ENCODE data around the gene FABP1.

FABP1 gene

GRCh38 chr2:88114889-88115288 lies 13.0 kb downstream of the FABP1 start:
- DNase-seq (ENCODE audit: low read depth): no peak

DNA sequence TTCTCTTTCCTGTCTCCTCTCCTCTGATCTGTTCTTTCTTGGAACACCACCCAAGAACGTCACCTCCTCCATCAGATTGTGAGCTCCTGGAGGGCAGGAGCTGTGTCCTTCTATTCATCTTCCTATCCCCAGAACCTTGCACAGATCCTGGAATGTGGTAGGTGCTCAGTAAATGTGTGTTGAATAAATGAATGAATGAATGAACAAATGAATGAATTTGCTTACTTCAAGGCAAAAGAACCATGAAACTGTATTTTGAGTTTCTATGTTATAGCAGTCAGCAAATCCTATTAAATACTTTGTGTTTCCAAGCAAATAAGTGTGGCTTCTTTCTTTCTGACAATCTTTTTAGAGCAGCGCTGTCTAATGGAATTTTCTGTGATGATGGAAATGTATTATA lies 14.8 kb downstream of the FABP1 start:
- no peak for DNase-seq (ENCODE audit: low read depth)

- no peak for DNase-seq (ENCODE audit: low read depth)
These were observed 17.0 kb downstream of the FABP1 start for GRCh38 chr2:88110830-88111229.

DNA sequence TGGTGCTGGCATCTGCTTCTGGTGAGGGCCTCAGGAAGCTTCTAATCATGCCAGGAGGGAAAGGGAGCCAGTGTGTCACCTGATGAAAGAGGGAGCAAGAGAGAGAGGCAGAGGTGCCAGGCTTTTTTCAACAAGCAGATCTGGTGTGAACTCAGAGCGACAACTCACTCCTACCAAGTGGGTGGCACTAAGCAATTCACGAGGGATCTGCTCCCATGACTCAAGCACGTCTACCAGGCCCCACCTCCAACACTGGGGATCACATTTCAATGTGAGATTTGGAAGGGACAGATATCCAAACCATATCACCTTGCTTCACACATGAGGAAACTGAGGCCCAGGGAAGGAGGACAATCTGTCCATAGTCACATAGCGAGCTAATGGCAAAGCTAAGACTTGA lies 19.1 kb downstream of the FABP1 start:
- DNase-seq (ENCODE audit: low read depth): no peak

DNA sequence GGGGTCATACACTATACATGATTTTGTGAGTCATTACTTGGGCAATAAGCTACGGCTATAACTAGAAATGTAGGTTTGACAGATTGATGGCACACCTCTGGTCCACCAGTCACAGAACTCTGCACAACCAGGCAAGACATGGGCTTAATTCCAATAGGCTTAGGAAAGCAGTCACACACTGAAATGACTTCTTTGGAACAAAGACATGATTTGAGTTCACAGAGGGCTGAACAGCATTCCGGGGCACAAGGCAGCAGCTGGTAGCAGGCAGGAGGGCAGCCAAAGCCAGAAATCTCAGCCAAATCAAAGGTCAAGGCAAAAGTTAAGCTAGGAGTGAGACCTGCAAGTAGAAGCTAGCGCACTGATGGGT lies 27.4 kb downstream of the FABP1 start:
- no peak for DNase-seq (ENCODE audit: low read depth)

DNA sequence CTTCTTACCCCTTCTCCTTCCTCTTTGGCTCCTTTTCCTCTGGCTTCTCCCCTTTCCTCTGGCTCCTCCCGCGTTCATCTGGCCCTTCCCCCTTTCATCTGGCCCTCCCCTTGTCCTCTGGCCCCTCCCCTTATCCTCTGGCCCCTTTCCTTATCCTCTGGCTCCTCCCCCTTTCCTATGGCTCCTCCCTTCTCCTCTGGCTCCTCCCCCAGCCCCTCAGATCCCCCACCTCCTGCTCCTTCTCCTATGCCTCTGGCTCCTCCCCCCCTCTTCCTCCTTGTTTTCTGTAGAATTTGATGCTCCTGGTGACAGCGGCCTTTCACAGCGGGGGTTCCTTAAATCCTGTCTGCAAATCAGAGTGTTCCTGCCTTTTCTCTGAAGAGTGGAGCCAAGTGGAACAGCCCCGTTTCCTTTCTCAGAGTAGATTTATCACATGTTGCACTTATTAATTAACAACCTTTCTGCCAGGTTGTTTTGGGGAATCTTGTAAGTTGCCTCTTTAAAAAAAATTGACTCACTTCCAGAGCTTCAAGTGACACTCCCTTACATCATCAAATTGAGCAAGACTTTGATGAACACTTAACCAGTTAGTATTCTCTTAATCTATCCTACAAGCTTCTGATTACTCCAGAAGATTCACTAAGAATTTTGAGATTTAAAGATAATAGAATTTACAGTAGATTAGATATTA lies 27.9 kb downstream of the FABP1 start:
- no peak for DNase-seq (ENCODE audit: low read depth)

- no peak for DNase-seq (ENCODE audit: low read depth)
These were observed 29.3 kb downstream of the FABP1 start for GRCh38 chr2:88098558-88098900.

GRCh38 chr2:88097891-88098557 lies 29.8 kb downstream of the FABP1 start:
- no peak for DNase-seq (ENCODE audit: low read depth)

- DNase-seq (ENCODE audit: low read depth): no peak
These were observed 30.7 kb downstream of the FABP1 start for GRCh38 chr2:88097192-88097591.

DNA sequence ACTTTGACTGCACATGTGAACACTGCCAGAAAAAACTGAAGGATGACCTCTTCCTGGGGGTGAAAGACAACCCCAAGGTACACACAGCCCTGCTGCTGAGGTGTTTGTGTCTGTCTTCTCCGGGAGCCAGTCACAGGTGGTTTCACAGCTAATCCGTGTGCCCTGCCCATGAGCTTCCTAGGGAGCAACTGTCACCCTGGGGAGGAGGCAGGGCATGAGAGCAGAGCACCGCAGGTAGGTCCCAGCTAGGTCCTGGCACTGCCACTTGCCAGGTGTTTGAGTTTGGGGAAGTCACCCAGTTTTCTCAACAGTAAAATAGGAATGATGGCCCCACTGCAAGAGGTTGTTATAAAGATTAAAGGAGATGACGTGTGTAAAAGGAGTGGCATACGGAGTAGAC lies 31.2 kb downstream of the FABP1 start:
- DNase-seq (ENCODE audit: low read depth): no peak

DNA sequence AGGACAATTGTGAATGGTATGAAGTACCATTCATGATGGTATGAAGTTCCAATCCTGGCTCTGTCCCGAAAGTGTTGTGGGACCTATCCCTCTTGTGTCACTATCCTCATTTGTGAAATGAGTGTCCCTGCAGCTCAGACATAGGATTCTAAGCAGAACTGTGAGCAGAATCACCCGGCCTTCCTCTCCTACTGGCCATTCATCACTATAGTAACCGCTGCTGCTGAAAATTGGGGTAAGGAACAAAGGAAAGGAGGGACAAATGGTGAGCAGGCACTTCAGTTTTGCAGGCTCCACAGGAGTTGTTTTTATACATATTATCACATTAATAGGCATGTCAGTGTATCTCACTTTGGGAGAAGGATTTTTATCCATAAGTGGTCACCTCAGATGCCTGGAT lies 32.8 kb downstream of the FABP1 start:
- DNase-seq (ENCODE audit: low read depth): no peak

DNA sequence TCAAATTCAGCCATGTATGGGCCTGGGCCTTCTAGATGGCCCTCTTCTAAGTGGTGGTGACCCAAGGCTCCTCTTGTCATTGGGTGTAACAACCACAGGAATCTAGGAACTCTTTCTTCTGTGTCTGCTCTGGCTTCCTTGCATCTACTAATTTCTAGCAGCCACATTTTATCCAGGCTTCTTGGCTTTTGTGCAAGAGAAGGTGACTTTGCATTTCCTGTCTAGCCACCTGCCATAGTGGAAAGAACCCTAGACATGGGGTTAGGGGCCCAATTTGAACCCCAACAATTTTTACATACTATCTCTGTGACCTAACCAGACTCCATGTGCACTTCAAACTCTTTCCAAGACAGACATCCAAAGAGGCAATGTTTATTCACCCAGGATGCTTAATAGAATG lies 35.1 kb downstream of the FABP1 start:
- DNase-seq (ENCODE audit: low read depth): no peak

- no peak for DNase-seq (ENCODE audit: low read depth)
These were observed 35.9 kb downstream of the FABP1 start for GRCh38 chr2:88091943-88092342.

DNA sequence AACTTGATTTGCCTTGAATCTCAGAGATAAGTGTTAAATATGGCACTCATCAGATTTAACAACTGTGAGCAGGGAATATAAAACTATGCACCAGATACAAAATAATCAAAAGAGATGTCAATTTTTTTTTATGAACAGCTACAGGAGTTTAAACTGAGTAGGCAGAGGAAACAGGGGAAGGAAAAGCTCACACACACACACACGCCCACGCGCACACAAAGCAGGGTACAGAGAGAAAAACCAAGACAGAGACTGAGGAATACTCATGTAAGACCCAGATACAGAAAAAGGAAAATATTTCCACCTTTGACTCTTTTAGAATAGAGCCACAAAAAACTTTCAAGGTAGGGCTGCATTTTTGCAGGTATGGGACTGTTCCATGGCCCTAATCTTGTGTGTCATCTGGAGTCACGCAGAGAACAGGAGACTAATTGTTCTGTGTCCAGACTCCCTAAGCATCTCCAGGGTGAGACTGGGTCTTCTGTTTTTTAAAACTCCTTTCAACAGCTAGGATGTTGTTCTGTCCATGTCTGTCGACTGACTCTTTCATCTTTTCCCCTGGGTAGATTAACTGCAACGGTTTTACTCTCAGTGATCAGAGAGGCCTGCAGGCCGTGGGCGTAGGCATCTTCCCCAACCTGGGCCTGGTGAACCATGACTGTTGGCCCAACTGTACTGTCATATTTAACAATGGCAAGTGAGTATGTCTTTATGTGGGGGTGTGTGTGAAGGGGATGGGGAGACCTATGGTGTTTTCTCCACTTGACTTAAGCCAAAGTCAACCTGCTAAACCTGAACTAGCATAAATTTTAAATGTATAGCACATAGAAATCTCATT lies 37.2 kb downstream of the FABP1 start:
- no peak for DNase-seq (ENCODE audit: low read depth)

- DNase-seq (ENCODE audit: low read depth): no peak
These were observed 38.9 kb downstream of the FABP1 start for GRCh38 chr2:88088999-88089398.

DNA sequence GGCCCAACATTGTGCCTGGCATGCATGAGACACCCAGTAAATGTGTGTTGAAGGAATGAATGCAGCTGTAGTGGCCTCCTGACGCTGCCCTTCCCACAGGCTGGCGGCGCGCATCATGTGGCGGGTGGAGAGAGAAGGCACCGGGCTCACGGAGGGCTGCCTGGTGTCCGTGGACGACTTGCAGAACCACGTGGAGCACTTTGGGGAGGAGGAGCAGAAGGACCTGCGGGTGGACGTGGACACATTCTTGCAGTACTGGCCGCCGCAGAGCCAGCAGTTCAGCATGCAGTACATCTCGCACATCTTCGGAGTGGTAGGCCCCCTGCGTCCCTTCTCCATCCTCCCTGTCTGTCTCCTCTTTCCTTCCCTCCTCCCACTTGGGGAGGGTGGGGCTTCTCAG lies 40.1 kb downstream of the FABP1 start:
- DNase-seq (ENCODE audit: low read depth): no peak

GRCh38 chr2:88087073-88087472 lies 40.8 kb downstream of the FABP1 start:
- no peak for DNase-seq (ENCODE audit: low read depth)

GRCh38 chr2:88086401-88086800 lies 41.5 kb downstream of the FABP1 start:
- no peak for DNase-seq (ENCODE audit: low read depth)

- DNase-seq (ENCODE audit: low read depth): no peak
These were observed 42.3 kb downstream of the FABP1 start for GRCh38 chr2:88085602-88086001.

DNA sequence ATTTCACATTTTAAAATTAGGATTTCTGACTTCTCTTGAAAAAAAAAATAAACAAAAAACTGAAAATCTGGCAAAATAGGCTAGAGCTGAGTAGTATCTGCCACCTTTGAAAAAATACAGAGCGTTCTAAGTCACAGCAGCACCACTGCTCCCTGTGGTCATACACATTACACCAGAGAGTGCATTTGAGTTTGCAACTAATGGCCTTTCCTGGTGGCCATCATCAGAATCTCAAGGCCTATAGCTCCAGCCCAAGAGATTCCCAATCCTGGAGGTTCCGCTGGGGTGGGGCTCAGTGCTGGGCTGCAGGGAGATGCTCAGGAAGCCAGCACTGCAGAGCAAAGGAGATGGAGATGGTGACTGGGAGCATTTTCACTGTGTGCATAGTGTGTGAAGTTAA lies 42.8 kb downstream of the FABP1 start:
- no peak for DNase-seq (ENCODE audit: low read depth)

DNA sequence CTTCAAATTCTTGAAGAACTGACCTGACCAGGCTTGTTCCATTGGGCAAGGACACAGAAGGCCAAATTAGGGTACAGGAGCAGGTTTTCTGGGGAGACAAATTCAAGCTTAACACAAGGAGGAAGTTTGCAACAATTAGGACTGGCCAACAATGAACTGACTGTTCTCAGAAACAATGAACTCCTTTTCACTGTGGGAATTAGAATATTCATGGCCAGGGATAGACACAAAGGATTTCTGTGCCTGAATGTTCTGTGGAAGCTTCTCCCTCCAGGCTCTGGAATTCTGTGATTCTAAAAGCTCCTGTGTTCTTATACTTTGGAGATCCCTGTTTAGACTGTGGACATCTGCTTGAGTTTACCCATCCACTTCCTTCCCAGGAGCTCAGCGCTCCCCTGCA lies 45.1 kb downstream of the FABP1 start:
- DNase-seq (ENCODE audit: low read depth): no peak

GRCh38 chr2:88081924-88082608 lies 45.8 kb downstream of the FABP1 start:
- no peak for DNase-seq (ENCODE audit: low read depth)

DNA sequence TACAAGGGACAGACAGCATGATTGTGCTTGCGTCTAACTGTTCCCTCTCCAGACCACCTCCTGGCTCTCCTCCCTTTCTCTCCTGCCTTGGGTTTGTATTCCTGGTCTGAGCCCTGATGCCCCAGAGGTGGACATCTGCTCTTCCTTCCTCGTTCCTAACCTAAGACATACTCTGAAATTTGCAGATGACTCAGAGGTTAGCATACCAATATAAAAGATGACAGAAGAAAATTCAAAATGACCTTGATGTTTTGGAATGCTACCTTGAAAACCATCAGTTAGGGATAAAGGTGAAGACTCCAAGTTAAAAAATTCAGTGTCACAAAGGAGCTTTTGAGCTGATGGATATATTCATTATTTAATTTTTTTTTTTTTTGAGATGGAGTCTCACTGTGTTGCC lies 47.3 kb downstream of the FABP1 start:
- DNase-seq (ENCODE audit: low read depth): no peak
